ENCODE results near the gene SOX12. TPM values are rescaled to one million over a fixed set of nuclear protein-coding genes. Genes with fewer than 3 reads are reported as not detected.

Gene SOX12
- 8.2 and 9.9 TPM in 2 replicates for total RNA-seq (2014; rRNA removed)
- polyA plus RNA-seq (2012): 11.5 TPM

DNA sequence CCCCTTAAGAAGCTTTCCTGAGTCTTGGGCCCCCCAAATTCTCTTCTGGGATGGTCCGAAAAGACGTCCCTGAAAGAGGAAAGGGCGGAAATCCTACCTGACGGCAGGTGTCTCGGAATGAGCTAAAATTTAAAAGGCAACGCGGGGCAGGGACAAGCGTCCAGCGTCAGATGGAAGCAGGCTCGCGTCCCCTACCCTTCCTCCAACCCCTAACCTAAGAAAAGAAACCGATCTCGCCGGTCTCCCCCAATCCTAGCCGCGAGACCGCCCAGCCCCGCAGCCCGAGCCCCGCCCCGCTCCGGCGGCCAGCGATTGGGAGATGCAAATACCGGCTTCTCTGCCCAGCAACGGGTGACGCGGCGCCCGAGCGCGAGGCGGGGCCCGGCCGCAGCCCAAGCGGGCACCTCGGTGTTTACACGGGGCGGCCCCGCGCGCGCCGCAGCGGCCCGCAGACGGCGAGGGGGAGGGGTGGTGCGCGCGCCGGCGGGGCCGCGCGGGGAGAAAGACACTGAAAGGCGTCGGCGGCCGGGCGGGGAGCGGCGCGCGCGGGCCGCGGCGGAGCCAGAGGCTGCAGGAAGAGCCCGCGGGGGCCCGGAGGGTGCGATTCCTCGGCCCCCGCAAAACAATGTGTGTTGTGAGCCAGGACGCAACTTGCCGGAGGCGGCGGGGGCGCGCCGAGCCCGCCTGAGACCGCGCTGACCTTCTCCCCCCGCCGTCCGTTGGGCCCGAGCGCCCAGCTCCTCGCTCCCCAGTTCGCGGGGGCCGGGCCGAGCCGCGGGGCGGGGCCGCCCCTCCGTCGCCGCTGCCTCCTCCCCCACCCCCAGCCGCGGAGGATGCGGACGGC is at the start of gene SOX12:
SOX12 (plus strand) TSS at position 508 of the 844 bp plus-strand sequence. CDS start 373 bp downstream, outside the sequence.
- DNase-seq (ENCODE audit: low read depth): peak; percentile 85

DNA sequence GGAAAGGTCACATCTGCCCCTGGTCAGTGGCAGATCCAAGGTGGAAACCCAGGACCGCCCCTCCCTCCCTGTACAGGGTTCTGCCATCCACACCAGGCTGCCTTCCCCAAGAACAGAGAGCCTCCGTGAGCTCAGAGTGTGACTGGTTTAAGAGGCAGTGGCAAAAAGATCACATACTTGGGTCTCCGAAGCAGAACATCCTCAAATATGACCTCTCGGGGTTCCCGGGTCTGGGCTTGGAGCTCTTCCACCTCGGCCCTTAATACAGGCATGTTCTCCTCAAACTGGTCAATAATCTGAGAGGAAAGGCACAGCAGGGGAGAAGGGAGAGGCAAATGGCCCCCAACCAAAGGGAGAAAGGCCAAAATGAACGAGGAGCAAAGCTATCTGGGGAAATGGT is 49.6 kb upstream of the SOX12 start:
- DNase-seq (ENCODE audit: low read depth): no peak

DNA sequence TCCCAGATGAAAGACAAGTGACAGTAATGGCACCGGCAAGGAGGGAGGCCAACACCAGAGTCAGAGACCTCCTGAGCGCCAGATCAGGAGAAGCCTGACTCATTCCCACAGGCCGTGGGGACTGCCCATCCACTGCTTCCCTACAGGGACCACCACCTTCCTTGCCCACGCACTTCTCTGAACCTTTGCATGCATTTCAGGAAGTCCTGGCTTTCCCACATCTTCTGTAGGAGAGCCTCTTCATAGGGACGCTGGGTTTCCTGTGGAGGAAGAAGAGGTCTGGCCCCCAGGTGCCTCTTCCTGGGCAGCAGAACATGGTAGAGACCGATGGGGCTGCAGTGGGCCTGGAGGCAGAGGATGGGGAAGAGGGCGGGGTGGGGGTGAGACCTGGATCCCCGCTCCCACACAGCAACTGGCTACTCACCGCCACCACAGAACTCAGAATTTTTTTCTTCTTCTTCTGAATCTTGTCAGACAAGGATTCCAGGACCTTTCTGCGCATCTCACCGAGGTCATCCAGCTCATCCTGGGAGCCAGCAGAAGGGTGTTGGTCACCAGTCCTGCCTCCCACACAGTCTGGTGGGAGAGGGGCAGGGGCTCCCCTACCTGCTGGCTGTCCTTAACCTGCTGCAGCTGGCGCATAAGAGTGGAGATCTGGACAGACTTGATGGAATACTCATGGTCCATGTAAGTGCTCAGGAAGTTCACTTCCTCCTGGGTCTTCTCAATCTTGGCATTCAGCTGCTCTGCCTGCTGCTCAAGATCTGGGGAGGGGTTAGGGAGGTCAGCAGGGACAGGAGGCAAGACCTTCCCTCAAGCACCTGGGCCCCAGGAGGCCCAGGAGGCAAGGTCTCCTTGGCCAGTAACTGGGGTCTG is 48.5 kb upstream of the SOX12 start:
- DNase-seq (ENCODE audit: low read depth): no peak

GRCh38 chr20:277496-277781 is 47.9 kb upstream of the SOX12 start:
- no peak for DNase-seq (ENCODE audit: low read depth)

GRCh38 chr20:278181-278580 is 47.2 kb upstream of the SOX12 start:
- DNase-seq (ENCODE audit: low read depth): no peak

- no peak for DNase-seq (ENCODE audit: low read depth)
These were observed 46.5 kb upstream of the SOX12 start for GRCh38 chr20:278607-279571.

DNA sequence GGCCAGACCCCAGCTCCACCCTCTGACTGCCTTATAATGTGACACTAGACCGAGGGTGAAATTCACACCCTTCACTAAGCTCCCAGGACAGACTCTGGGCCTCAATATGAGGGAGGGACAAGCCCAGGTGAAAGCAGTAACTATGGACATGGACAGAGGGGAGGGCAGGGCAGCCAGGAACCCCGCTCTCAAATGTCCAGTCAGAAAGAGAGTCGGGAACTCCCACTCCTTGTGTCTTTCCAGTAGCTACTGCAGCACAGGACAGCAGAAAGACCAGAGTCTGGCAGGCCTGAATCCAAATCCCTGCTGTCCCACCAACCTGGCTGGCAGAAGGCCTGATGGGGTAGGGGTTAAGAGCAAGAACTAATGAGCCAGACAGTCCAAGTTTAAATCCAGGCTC is 41.2 kb upstream of the SOX12 start:
- DNase-seq (ENCODE audit: low read depth): no peak

DNA sequence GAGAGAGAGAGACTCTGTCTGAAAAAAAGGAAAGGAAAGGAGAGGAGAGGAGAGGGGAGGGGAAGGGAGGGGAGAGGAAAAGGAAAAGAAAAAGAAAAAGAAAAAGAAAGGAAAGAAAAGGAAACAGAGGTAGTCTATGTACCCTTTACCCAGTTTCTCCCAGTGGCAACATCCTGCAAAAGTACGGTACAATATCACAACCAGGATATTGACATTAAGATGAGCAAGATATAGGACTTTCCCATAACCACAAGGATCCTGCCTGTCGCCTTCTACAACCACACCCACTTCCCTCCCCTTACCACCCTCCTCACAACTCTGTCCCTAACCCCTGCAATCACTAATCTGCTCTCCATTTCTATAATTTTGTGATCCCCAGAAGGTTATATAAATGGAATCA is 38.8 kb upstream of the SOX12 start:
- no peak for DNase-seq (ENCODE audit: low read depth)

GRCh38 chr20:288956-289692 is 36.2 kb upstream of the SOX12 start:
- DNase-seq (ENCODE audit: low read depth): no peak

DNA sequence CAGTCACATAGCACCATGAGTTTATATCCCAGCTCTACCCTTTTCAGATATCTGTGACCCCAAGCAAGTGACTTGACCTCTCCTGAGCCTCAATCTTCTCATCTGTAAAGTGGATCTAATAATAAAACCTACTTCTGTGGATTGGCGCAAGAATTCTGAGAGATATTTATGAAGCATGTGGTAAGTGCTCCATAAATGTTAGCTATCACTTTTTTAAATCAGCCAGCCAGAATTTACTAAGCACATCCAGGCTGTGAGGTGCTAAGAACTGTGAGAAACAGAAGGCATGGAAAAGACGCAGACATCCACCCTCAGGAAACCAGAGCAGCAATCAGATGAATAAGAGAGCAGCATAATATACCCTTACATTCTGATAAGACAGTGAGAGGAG is 35.7 kb upstream of the SOX12 start:
- DNase-seq (ENCODE audit: low read depth): no peak

DNA sequence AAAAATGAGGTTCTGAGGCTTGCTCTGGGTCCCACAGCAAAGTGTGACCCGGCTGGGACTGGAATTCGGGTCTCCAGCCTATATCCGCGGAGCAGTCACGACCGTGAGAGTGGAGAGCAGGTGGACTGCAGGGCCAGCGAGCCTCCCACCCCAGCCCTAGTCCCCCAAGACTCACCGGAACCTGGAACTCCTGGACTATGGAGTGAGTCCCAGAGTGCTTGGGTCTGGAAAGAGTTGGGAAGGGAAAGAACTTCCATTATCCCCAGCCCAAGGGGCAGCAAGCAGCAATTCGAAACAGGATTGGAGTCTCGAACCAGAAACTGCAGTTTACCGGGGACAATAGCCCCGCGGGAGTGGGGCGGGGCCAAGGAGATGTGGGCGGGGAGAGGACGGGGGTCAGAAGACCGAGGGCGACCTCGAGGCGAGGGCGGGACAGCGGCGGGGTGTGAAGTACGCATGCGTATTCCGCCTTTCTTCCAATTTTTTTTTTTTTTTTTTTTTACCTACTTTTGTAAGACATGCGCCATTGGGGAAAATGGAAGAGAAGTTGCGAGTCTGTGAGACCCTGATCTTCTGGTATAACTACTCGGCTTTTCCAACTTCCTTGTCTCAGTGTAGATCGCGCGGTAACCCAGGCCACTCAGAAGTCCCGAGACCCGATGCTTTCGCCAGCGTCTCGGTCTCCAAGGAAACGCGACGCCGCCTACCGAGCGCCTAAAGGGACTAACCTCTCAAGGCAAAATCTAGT is 35.1 kb upstream of the SOX12 start, which contains the start of gene C20orf96:
C20orf96 (minus strand) TSS at position 667 of the 748 bp plus-strand sequence; CDS start at position 527, 140 bp downstream.
- DNase-seq (ENCODE audit: low read depth): peak; percentile 95

- no peak for DNase-seq (ENCODE audit: low read depth)
These were observed 30.8 kb upstream of the SOX12 start for GRCh38 chr20:294602-295001.

GRCh38 chr20:295804-296203 is 29.5 kb upstream of the SOX12 start:
- no peak for DNase-seq (ENCODE audit: low read depth)

GRCh38 chr20:297098-297924 is 28.0 kb upstream of the SOX12 start, which contains the start of gene ZCCHC3:
TSS of gene ZCCHC3 (plus strand) at chr20:297570. CDS start at chr20:297587, 17 bp downstream.
- peak; percentile 91 for DNase-seq (ENCODE audit: low read depth)

DNA sequence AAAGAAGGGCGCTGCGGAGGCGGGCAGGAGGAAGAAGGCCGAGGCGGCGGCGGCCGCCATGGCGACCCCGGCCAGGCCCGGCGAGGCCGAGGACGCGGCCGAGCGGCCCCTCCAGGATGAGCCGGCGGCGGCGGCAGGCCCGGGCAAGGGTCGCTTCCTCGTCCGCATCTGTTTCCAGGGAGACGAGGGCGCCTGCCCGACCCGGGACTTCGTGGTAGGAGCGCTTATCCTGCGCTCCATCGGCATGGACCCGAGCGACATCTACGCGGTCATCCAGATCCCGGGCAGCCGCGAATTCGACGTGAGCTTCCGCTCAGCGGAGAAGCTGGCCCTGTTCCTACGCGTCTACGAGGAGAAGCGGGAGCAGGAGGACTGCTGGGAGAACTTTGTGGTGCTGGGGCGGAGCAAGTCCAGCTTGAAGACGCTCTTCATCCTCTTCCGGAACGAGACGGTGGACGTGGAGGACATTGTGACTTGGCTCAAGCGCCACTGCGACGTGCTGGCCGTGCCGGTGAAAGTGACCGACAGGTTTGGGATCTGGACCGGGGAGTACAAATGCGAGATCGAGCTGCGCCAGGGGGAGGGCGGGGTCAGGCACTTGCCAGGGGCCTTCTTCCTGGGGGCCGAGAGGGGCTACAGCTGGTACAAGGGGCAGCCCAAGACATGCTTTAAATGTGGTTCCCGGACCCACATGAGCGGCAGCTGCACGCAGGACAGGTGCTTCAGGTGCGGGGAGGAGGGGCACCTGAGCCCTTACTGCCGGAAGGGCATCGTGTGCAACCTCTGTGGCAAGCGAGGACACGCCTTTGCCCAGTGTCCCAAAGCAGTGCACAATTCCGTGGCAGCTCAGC is 27.2 kb upstream of the SOX12 start:
- peak; percentile 71 for DNase-seq (ENCODE audit: low read depth)

- DNase-seq (ENCODE audit: low read depth): no peak
These were observed 26.5 kb upstream of the SOX12 start for GRCh38 chr20:298776-299391.

DNA sequence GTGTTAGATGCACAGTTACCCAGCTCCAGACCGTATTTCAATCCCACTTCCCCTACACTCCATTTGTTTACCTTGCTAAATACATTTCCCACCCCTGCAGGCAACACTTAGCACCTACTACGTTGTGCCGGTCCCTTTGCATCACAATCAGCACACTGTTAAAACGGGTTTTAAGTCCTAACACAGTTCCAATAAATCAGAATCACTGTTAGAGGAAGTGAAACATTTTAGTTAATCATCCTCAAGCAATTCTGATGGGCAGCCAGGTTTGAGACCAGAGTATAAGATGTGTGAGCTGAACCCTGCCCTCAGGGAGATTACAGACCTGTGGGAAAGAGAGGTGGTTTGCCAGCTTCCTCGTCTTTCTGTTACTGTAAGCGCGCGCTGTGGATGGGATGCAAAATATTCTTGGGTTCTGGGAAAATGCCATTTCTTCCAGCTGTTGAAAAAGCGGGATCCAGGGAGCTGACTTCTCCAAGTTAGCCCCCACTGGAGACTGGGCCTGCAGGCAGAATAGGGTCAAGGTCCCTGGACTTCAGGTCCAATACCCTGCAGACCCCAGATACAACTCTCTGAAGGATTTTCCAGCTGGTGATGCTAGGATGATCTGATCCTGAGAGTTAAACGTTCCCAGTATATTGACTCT is 24.9 kb upstream of the SOX12 start:
- no peak for DNase-seq (ENCODE audit: low read depth)
